Common myeloid progenitor, CD34-positive (primary cell): ENCODE results near the gene YAF2.
A peak's percentile ranks its signal among the peaks of the same experiment; 100 is the strongest.

Experiments
- CTCF ChIA-PET: fragments of 350-600 bp; sonication (Branson Sonifier 250); formaldehyde crosslinking; loops from one replicate; lab custom pipeline; 2021; ENCODE audit warnings: antibody characterized with exemption; lab: Charles Lee
- POLR2A ChIA-PET: fragments of 350-600 bp; sonication (Branson Sonifier 250); formaldehyde crosslinking; loops from one replicate; lab custom pipeline; 2021; ENCODE audit warnings: antibody characterized with exemption; lab: Charles Lee
- DNase-seq, 3 donors: peaks; one replicate each; pipeline versions ENCODE4 v3.0.0 to v3.0.0-alpha.2; 2013
- H3K27ac ChIP-seq, 2 experiments: 1 replicate in 1 of 2; 2 replicates in 1 of 2; pipeline ENCODE4 v1.7.0; 2013; ENCODE audit warnings: inconsistent platforms in 2 of 2, low read length in 2 of 2, mild to moderate bottlenecking in 2 of 2, low read depth in 1 of 2, moderate library complexity in 1 of 2; ENCODE audit not compliant: severe bottlenecking in 2 of 2, insufficient read depth in 1 of 2, poor library complexity in 1 of 2
- H3K27me3 ChIP-seq, 5 experiments: replicated peaks in 2 of 5; 1 replicate in 3 of 5; 2 replicates in 2 of 5; pipeline versions ENCODE4 v1.6.1 to v1.7.0; 2013; ENCODE audit warnings: low read length in 4 of 5, mild to moderate bottlenecking in 2 of 5, moderate library complexity in 2 of 5, inconsistent platforms in 1 of 5; ENCODE audit not compliant: insufficient read depth in 5 of 5, control insufficient read depth in 4 of 5
- H3K36me3 ChIP-seq, 4 experiments: 1 replicate in 2 of 4; 2 replicates in 2 of 4; pipeline versions ENCODE4 v1.6.1 to v1.7.0; 2013; ENCODE audit warnings: low read length in 3 of 4, control low read depth in 1 of 4, mild to moderate bottlenecking in 1 of 4; ENCODE audit not compliant: control insufficient read depth in 4 of 4, insufficient read depth in 4 of 4
- H3K4me1 ChIP-seq, 4 experiments: 1 replicate in 3 of 4; 2 replicates in 1 of 4; pipeline versions ENCODE4 v1.6.1 to v1.7.1; 2013; ENCODE audit warnings: low read length in 3 of 4, mild to moderate bottlenecking in 3 of 4, control low read depth in 1 of 4, inconsistent platforms in 1 of 4, moderate library complexity in 1 of 4; ENCODE audit not compliant: control insufficient read depth in 4 of 4, insufficient read depth in 4 of 4; ENCODE audit errors: control extremely low read depth in 1 of 4
- H3K4me3 ChIP-seq, 7 experiments: 1 replicate in 4 of 7; 2 replicates in 3 of 7; pipeline versions ENCODE4 v1.5.1 to v1.7.0; 2013; ENCODE audit warnings: mild to moderate bottlenecking in 7 of 7, low read length in 6 of 7, moderate library complexity in 6 of 7, inconsistent platforms in 2 of 7, low read depth in 2 of 7, control low read depth in 1 of 7; ENCODE audit not compliant: insufficient read depth in 4 of 7, control insufficient read depth in 1 of 7; ENCODE audit errors: extremely low read depth in 1 of 7
- H3K9me3 ChIP-seq, 5 experiments: 1 replicate in 4 of 5; 2 replicates in 1 of 5; pipeline versions ENCODE4 v1.6.1 to v1.7.1; 2013; ENCODE audit warnings: low read length in 4 of 5, mild to moderate bottlenecking in 2 of 5, inconsistent platforms in 1 of 5, low read depth in 1 of 5, moderate library complexity in 1 of 5; ENCODE audit not compliant: control insufficient read depth in 4 of 5, insufficient read depth in 2 of 5; ENCODE audit errors: control extremely low read depth in 1 of 5
- whole genome bisulfite sequencing: methylation state at CpG from one replicate; pipeline ENCODE4 v1.1.5; 2013; ENCODE audit not compliant: insufficient coverage; 5-methylcytosine and 5-hydroxymethylcytosine counted together

Gene YAF2

DNA sequence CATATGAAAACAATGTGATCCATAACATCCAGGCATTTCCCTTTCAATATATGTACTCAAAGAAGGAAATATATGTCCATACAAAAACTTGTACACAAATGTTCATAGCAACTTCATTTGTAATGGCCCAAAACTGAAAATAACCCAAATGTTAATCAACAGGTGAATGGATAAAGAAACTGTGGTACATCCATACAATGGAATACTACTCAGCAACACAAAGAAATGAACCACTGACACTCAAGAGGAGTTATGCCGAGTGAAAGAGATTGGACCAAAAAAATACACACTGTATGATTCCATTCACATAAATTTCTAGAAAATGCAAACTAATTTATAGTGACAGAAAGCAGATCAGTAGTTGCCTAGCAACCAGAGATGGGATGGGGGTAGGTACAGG lies 63.1 kb downstream of the YAF2 start:
- Histone ChIP-seq H3K4me3 (no peak overlapping the region), H3K9me3 (peaks cover 0 to 4% (median 0%) of the 10 kb centered on the region in 5 experiments), H3K27me3 (no peaks in the 10 kb centered on the region), H3K4me1 (peaks cover 0 to 10% (median 5%) of the 10 kb centered on the region in 4 experiments), H3K36me3 (peaks cover 9 to 16% (median 14%) of the 10 kb centered on the region in 4 experiments), H3K27ac (no peak overlapping the region)
- no CpG with 5 or more reads among the region's 1 CpG for WGBS
- ChIA-PET CTCF (no interaction called here), POLR2A (no interaction called here)
- DNase-seq = no peak

DNA sequence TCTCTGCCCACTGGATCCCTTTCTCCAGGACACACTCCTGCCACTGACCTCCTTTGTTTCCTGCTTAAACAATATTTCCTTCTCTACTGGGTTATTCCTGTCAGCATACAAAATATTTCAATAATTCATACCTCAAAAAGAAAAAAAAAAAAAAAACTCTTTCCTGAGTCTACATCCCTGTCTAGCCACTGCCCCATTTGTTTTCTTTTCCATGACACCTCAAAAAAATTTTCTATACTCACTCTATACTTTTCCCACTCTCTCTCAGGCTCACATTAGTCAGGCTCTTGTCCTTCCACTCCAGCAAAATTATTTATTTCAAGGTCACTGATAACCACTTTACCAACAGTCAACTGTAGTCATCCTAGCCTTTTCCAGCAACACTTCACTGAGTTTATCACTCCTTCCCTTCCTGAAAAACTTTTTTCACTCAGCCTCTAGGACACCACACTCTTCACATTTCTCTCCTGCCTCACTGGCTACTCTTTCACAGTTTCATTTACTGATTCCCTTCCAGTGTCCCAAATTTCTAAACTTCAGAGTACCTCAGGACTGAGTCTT lies 64.0 kb downstream of the YAF2 start:
- DNase-seq = no peak
- H3K36me3 ChIP-seq = peaks cover 9 to 13% (median 12%) of the 10 kb centered on the region in 4 experiments
- peaks cover 0 to 4% (median 0%) of the 10 kb centered on the region in 5 experiments for H3K9me3 ChIP-seq
- ChIA-PET CTCF (no interaction called here), POLR2A (no interaction called here)
- peaks cover 0 to 14% (median 5%) of the 10 kb centered on the region in 4 experiments for H3K4me1 ChIP-seq
- H3K27ac ChIP-seq = no peak overlapping the region
- no peak overlapping the region for H3K4me3 ChIP-seq
- no peaks in the 10 kb centered on the region for H3K27me3 ChIP-seq

DNA sequence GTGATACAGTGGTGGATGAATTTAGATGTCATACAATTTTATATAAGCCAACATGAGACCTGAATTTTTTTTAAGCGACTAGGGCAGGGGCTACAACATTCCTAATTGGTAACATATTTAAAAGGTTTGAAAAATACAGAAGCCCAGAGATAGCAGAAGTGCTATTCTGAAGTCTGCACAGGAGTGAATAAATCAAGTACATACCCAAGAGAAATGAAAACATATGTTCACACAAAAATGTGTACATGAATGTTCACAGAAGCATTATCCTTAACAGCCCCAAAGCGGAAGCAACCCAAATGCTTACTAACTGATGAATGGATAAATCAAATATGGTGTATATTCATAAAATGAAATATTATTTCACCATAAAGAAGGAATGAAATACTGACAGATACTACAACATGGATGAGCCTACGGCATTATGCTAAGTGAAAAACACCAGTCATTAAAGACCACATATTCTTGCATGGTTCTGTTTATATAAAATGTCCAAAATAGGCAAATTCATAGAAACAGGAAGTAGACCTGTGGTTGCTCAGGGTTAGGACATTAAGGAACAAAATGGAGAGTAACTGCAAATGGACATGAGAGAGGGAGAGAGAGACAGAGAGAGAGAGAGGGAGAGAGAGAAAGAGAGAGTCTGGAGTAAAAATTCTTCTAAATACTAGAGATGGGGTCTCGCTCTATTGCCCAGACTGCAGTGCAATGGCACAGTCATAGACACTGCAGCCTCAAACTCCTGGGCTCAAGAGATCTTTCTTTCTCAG lies 65.4 kb downstream of the YAF2 start:
- WGBS = 100% methylated on average over 1 of the region's 4 CpGs
- Histone ChIP-seq H3K36me3 (peaks cover 8 to 12% (median 10%) of the 10 kb centered on the region in 4 experiments), H3K4me1 (peaks cover 0 to 14% (median 5%) of the 10 kb centered on the region in 4 experiments), H3K27ac (no peak overlapping the region), H3K9me3 (peaks cover 0 to 4% (median 0%) of the 10 kb centered on the region in 5 experiments), H3K27me3 (no peaks in the 10 kb centered on the region), H3K4me3 (no peak overlapping the region)
- DNase-seq = peak in 2 of 3 donors; percentile 32 to 57
- CTCF ChIA-PET = no interaction called here
- POLR2A ChIA-PET = interaction anchor here (0.6 kb wide), 1 partner anchor 697 kb away, joined by 3 read pairs; no protein-coding TSS in a partner anchor

- WGBS = 100% methylated on average over 4 of the region's 6 CpGs
- CTCF ChIA-PET = no interaction called here
Observed at GRCh38 chr12:42167711-42168110, 70.3 kb downstream of the YAF2 start.

DNA sequence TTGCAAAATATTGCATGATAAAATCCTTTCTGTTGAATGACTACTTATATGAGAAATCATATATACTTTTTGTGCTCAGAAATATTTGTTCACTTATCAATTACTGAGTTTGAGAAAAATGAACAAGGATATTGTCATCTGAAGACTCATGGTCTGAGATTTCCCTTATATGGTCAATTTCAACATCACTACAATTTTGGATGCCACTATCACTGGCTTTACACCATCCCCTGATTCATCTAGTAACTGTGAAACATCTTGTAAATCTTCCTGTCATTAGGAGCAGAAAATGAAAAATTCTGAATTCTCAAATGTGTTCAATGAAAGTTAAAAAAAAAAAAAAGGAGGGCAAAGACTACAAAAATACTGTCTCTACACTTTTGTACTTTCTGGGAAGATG lies 71.5 kb downstream of the YAF2 start:
- Histone ChIP-seq H3K27me3 (no peaks in the 10 kb centered on the region), H3K4me1 (peaks cover 0 to 7% (median 0%) of the 10 kb centered on the region in 4 experiments), H3K4me3 (no peak overlapping the region), H3K36me3 (peaks cover 0 to 7% (median 0%) of the 10 kb centered on the region in 4 experiments), H3K9me3 (no peaks in the 10 kb centered on the region), H3K27ac (no peak overlapping the region)
- POLR2A ChIA-PET = no interaction called here
- no peak for DNase-seq
- CTCF ChIA-PET = interaction anchor here (1.2 kb wide), 1 partner anchor 11 kb away, joined by 3 read pairs; no protein-coding TSS in a partner anchor

More at GRCh38 chr12:42167711-42168110, 70.3 kb downstream of the YAF2 start:
- Histone ChIP-seq H3K27ac (no peak overlapping the region), H3K36me3 (peaks cover 0 to 7% (median 1%) of the 10 kb centered on the region in 4 experiments), H3K4me1 (peaks cover 0 to 8% (median under 1%) of the 10 kb centered on the region in 4 experiments), H3K4me3 (no peak overlapping the region), H3K27me3 (no peaks in the 10 kb centered on the region), H3K9me3 (no peaks in the 10 kb centered on the region)
- POLR2A ChIA-PET = no interaction called here
- no peak for DNase-seq

GRCh38 chr12:42163913-42164312 lies 74.1 kb downstream of the YAF2 start:
- ChIA-PET CTCF (interaction anchor here (0.8 to 1.2 kb wide), 2 partner anchors 33 to 53 kb away, joined by 3 read pairs; no protein-coding TSS in a partner anchor), POLR2A (no interaction called here)
- Histone ChIP-seq H3K4me3 (no peak overlapping the region), H3K9me3 (no peaks in the 10 kb centered on the region), H3K4me1 (peaks cover 0 to 6% (median 0%) of the 10 kb centered on the region in 4 experiments), H3K27me3 (no peaks in the 10 kb centered on the region), H3K36me3 (peaks cover 5 to 15% (median 10%) of the 10 kb centered on the region in 4 experiments), H3K27ac (no peak overlapping the region)
- DNase-seq = no peak

DNA sequence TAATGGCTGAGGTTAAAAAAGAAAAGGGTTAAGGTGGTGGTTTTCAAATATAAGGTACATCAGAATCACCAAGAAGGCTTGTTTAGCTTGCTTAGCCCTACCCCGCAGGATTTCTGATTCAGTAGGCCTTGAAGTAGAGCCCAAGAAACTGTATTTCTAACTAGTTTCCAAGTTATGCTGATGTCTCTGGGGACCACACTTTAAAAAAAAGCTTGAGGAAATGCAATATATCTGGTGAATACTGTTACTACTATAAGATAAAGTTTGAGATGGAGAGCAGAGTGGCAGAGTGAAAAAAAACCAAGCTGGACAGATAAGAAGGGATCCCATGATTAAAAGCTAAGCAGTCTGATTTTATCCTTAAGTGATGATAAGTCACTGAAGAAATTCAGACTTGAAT lies 75.1 kb downstream of the YAF2 start:
- H3K4me1 ChIP-seq = peaks cover 0 to 6% (median 0%) of the 10 kb centered on the region in 4 experiments
- POLR2A ChIA-PET = no interaction called here
- CTCF ChIA-PET = interaction anchor here (0.8 to 1.3 kb wide), 5 partner anchors 8 to 209 kb away, joined by 3 read pairs; no protein-coding TSS in a partner anchor
- peaks cover 4 to 15% (median 9%) of the 10 kb centered on the region in 4 experiments for H3K36me3 ChIP-seq
- H3K4me3 ChIP-seq = no peak overlapping the region
- 80% methylated on average over 1 of the region's 1 CpG for WGBS
- no peaks in the 10 kb centered on the region for H3K9me3 ChIP-seq
- H3K27ac ChIP-seq = no peak overlapping the region
- no peaks in the 10 kb centered on the region for H3K27me3 ChIP-seq
- DNase-seq = no peak
